Adipocyte (in vitro differentiated cells): Measurements from ENCODE around the gene SLC36A3.

Source experiments
- DNase-seq: peaks from one replicate; pipeline ENCODE4 v3.0.0-alpha.2; 2015; ENCODE audit warnings: low read depth
- H3K27me3 ChIP-seq: replicated peaks from 2 replicates; pipeline ENCODE4 v1.7.0; 2013; ENCODE audit warnings: mild to moderate bottlenecking, low read length, moderate library complexity; ENCODE audit not compliant: control insufficient read depth, insufficient read depth
- H3K36me3 ChIP-seq: 2 replicates; pipeline ENCODE4 v1.7.0; 2013; ENCODE audit warnings: low read length, mild to moderate bottlenecking, moderate library complexity; ENCODE audit not compliant: control insufficient read depth, insufficient read depth, severe bottlenecking
- H3K4me1 ChIP-seq: 2 replicates; pipeline ENCODE4 v1.7.0; 2013; ENCODE audit warnings: mild to moderate bottlenecking, low read length, moderate library complexity; ENCODE audit not compliant: control insufficient read depth, insufficient read depth
- H3K4me3 ChIP-seq: 2 replicates; pipeline ENCODE4 v1.7.0; 2013; ENCODE audit warnings: mild to moderate bottlenecking, low read length, moderate library complexity
- H3K9ac ChIP-seq: 2 replicates; pipeline ENCODE4 v1.7.0; 2013; ENCODE audit warnings: mild to moderate bottlenecking, low read length, moderate library complexity
- H3K9me3 ChIP-seq: 2 replicates; pipeline ENCODE4 v1.7.0; 2013; ENCODE audit warnings: mild to moderate bottlenecking, low read length, moderate library complexity; ENCODE audit not compliant: control insufficient read depth

Gene SLC36A3

GRCh38 chr5:151303666-151304065 lies at the start of gene SLC36A3:
TSS of gene SLC36A3 (minus strand) at chr5:151303766. CDS start at chr5:151303354, 412 bp downstream.
- Histone ChIP-seq H3K4me1 (no peaks in the 10 kb centered on the region), H3K9ac (no peak within 1 kb of the TSS), H3K4me3 (no peak within 1 kb of the TSS), H3K27me3 (peaks cover 41% of the 10 kb centered on the region), H3K36me3 (no peaks in the 10 kb centered on the region), H3K9me3 (no peaks in the 10 kb centered on the region)
- no peak for DNase-seq

- Histone ChIP-seq H3K9me3 (no peaks in the 10 kb centered on the region), H3K4me3 (no peak overlapping the region), H3K36me3 (no peaks in the 10 kb centered on the region), H3K27me3 (peaks cover 18% of the 10 kb centered on the region), H3K9ac (no peak overlapping the region), H3K4me1 (peaks cover 15% of the 10 kb centered on the region)
- DNase-seq: no peak
Measured at GRCh38 chr5:151351671-151352070, 48.1 kb upstream of the SLC36A3 start.

GRCh38 chr5:151348789-151349188 lies 45.2 kb upstream of the SLC36A3 start:
- Histone ChIP-seq H3K4me3 (no peak overlapping the region), H3K4me1 (peaks cover 36% of the 10 kb centered on the region), H3K36me3 (no peaks in the 10 kb centered on the region), H3K9me3 (no peaks in the 10 kb centered on the region), H3K9ac (no peak overlapping the region), H3K27me3 (peaks cover 11% of the 10 kb centered on the region)
- DNase-seq: no peak

- no peaks in the 10 kb centered on the region for H3K9me3 ChIP-seq
- no peaks in the 10 kb centered on the region for H3K36me3 ChIP-seq
- H3K27me3 ChIP-seq: peaks cover 22% of the 10 kb centered on the region
- no peak within 1 kb of the TSS for H3K4me3 ChIP-seq
- DNase-seq: no peak
- peaks cover 36% of the 10 kb centered on the region for H3K4me1 ChIP-seq
- peak within 1 kb of the TSS; percentile 60 for H3K9ac ChIP-seq
Measured at GRCh38 chr5:151347369-151347768, 43.8 kb upstream of the SLC36A3 start, which contains the start of gene SLC36A2. TSS of gene SLC36A2 (minus strand) at chr5:151347559. CDS start at chr5:151347460, 99 bp downstream.

- H3K27me3 ChIP-seq: peaks cover 35% of the 10 kb centered on the region
Measured at GRCh38 chr5:151345808-151346478, 42.4 kb upstream of the SLC36A3 start.

GRCh38 chr5:151345187-151345807 lies 41.7 kb upstream of the SLC36A3 start:
- Histone ChIP-seq H3K9ac (peak overlapping the region; percentile 60), H3K4me1 (peaks cover 36% of the 10 kb centered on the region), H3K36me3 (no peaks in the 10 kb centered on the region), H3K27me3 (peaks cover 41% of the 10 kb centered on the region), H3K9me3 (peaks cover 6% of the 10 kb centered on the region), H3K4me3 (peak overlapping the region; percentile 27)
- peak; percentile 5 for DNase-seq

More at GRCh38 chr5:151345808-151346478, 42.4 kb upstream of the SLC36A3 start:
- no peaks in the 10 kb centered on the region for H3K36me3 ChIP-seq
- H3K9me3 ChIP-seq: peaks cover 6% of the 10 kb centered on the region
- peak overlapping the region; percentile 60 for H3K9ac ChIP-seq
- H3K4me3 ChIP-seq: peak overlapping the region; percentile 25
- DNase-seq: peak; percentile 7
- peaks cover 36% of the 10 kb centered on the region for H3K4me1 ChIP-seq

- Histone ChIP-seq H3K4me1 (peaks cover 36% of the 10 kb centered on the region), H3K9ac (no peak overlapping the region), H3K9me3 (peaks cover 6% of the 10 kb centered on the region), H3K4me3 (no peak overlapping the region), H3K27me3 (peaks cover 45% of the 10 kb centered on the region), H3K36me3 (no peaks in the 10 kb centered on the region)
- DNase-seq: no peak
Measured at GRCh38 chr5:151344088-151344487, 40.5 kb upstream of the SLC36A3 start.

GRCh38 chr5:151340004-151340403 lies 36.4 kb upstream of the SLC36A3 start:
- H3K9ac ChIP-seq: no peak overlapping the region
- H3K9me3 ChIP-seq: peaks cover 6% of the 10 kb centered on the region
- peaks cover 50% of the 10 kb centered on the region for H3K27me3 ChIP-seq
- DNase-seq: no peak
- no peaks in the 10 kb centered on the region for H3K36me3 ChIP-seq
- H3K4me1 ChIP-seq: peaks cover 5% of the 10 kb centered on the region
- no peak overlapping the region for H3K4me3 ChIP-seq

- no peaks in the 10 kb centered on the region for H3K4me1 ChIP-seq
- peaks cover 6% of the 10 kb centered on the region for H3K9me3 ChIP-seq
- no peak overlapping the region for H3K9ac ChIP-seq
- no peaks in the 10 kb centered on the region for H3K36me3 ChIP-seq
- peaks cover 45% of the 10 kb centered on the region for H3K27me3 ChIP-seq
- DNase-seq: no peak
- no peak overlapping the region for H3K4me3 ChIP-seq
Measured at GRCh38 chr5:151338734-151339133, 35.2 kb upstream of the SLC36A3 start.

- H3K9ac ChIP-seq: no peak overlapping the region
- H3K9me3 ChIP-seq: no peaks in the 10 kb centered on the region
- DNase-seq: no peak
- H3K36me3 ChIP-seq: no peaks in the 10 kb centered on the region
- no peak overlapping the region for H3K4me3 ChIP-seq
- H3K4me1 ChIP-seq: peaks cover 10% of the 10 kb centered on the region
- H3K27me3 ChIP-seq: no peaks in the 10 kb centered on the region
Measured at GRCh38 chr5:151332857-151333256, 29.3 kb upstream of the SLC36A3 start.

- no peaks in the 10 kb centered on the region for H3K36me3 ChIP-seq
- H3K4me3 ChIP-seq: no peak overlapping the region
- no peak for DNase-seq
- no peaks in the 10 kb centered on the region for H3K9me3 ChIP-seq
- H3K9ac ChIP-seq: no peak overlapping the region
- H3K4me1 ChIP-seq: peaks cover 10% of the 10 kb centered on the region
- peaks cover 10% of the 10 kb centered on the region for H3K27me3 ChIP-seq
Measured at GRCh38 chr5:151328734-151329133, 25.2 kb upstream of the SLC36A3 start.
